A549 treated with CpdA at 1 μM for 4 hours (cell line): ENCODE data around the gene VPREB3. TPM values are rescaled to one million over a fixed set of nuclear protein-coding genes. Genes with fewer than 3 reads are reported as not detected.

Source experiments
- total RNA-seq: library from RNA; stranded (reverse); fragments of 200-300 nt; extraction: Qiagen RNA extraction; gene quantifications from 5 replicates; pipeline ENCODE4 v1.2.3, GENCODE V29; 2022; ENCODE audit warnings: low read depth

VPREB3 gene, protein sequence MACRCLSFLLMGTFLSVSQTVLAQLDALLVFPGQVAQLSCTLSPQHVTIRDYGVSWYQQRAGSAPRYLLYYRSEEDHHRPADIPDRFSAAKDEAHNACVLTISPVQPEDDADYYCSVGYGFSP
- 0.39 to 1.6 TPM (median 0.79 TPM) in 4 of 5 replicates, not detected in the other for total RNA-seq

DNA sequence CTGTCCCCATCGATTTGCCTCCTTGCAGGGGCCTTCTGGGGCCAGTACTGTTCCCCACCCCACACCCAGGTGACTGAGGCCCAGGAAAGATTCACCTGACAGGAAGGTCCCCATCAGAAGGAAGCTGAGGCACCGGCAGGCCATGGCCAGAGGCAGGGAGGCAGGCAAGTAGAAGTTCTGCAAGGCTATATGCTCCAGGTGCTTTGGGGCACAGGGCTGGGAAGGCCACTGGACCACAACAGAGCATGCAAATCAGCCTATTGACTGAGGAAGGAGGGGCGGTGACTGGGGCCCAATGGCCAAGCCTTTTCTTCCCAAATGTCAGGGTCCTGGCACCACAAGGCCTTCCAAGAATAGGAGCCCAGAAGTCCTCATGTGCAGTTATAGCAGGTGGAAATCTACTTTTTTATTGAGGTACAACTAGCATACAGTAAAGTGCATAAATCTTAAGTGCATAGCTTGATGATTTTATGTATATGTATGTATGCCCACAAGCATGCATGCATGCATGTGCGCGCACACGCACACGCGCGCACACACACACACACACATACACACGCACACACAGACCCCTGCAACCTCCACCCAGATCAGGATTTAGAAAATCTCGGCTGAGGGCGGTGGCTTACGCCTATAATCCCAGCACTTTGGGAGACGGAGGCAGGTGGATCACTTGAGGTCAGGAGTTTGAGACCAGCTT, at the start of gene VPREB3:
Gene VPREB3, minus strand, starts transcription at position 206 of the 700 bp plus-strand sequence. Its CDS starts 62 bp downstream, at position 144.

DNA sequence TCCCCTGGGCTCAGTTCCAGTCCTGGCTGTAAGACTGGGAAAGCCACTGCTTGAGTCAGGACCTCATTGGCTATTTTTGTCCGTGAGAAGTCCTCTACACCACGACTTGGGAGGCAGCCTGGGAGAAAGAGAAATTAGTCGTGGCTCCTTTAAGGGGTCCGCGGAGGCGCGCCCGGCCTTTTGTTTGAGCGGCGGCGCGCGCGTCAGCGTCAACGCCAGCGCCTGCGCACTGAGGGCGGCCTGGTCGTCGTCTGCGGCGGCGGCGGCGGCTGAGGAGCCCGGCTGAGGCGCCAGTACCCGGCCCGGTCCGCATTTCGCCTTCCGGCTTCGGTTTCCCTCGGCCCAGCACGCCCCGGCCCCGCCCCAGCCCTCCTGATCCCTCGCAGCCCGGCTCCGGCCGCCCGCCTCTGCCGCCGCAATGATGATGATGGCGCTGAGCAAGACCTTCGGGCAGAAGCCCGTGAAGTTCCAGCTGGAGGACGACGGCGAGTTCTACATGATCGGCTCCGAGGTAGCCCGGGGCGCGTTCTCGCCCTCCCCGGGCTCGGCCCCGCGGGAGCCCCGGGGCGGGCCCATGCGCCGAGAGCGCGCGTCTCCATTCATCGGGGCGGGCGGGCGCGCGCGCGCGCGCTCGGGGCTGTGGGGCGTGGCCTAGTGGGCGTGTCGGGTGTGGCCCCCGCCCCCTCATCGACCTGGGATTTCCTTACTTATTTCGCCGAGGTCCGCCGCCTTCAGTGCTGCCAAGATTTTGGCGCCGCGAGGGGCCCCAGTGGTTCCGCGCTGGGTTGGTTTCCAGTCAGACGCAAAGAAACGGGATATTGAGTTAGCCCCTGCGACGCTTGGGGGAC, 32.8 kb upstream of the VPREB3 start, which contains the start of gene SMARCB1:
Gene SMARCB1, plus strand, starts transcription at position 215 of the 848 bp plus-strand sequence. Its CDS starts 204 bp downstream, at position 419.

DNA sequence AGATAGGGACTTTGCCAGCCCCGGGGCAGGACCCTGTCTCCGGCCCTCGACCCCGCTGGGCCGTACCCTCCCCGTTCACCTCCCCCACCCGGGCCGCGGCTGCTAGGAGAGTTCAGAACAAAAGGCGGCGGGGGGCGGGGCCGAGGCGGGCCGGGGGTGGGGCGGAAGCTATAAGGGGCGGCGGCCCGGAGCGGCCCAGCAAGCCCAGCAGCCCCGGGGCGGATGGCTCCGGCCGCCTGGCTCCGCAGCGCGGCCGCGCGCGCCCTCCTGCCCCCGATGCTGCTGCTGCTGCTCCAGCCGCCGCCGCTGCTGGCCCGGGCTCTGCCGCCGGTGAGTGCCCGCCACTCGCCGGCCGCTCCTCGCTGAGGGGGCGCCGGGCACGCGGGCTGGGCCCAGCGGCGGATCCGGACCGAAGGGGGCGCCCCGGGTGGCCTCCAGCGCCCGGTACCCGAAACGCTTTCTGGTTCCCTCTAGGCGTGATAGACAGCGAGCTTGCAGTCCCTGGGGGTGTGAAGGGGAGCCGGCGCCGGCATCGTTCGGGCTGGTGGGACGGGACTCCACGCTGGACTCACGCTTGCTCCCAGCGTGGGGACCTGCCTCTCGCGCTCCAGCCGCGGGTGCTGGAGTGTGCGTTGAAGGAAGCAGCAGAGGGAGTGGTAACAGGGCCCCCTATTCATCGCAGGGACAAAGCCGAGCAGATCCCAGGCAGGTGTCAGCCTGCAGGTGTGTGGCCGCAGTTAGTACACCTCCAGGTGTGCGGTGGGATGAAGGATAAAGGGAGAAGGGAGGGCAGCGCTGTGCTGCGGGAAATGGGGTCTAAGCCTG, 18.6 kb upstream of the VPREB3 start, which contains the start of gene MMP11:
Gene MMP11, plus strand, starts transcription at position 201 of the 825 bp plus-strand sequence. Its CDS starts 22 bp downstream, at position 223.

DNA sequence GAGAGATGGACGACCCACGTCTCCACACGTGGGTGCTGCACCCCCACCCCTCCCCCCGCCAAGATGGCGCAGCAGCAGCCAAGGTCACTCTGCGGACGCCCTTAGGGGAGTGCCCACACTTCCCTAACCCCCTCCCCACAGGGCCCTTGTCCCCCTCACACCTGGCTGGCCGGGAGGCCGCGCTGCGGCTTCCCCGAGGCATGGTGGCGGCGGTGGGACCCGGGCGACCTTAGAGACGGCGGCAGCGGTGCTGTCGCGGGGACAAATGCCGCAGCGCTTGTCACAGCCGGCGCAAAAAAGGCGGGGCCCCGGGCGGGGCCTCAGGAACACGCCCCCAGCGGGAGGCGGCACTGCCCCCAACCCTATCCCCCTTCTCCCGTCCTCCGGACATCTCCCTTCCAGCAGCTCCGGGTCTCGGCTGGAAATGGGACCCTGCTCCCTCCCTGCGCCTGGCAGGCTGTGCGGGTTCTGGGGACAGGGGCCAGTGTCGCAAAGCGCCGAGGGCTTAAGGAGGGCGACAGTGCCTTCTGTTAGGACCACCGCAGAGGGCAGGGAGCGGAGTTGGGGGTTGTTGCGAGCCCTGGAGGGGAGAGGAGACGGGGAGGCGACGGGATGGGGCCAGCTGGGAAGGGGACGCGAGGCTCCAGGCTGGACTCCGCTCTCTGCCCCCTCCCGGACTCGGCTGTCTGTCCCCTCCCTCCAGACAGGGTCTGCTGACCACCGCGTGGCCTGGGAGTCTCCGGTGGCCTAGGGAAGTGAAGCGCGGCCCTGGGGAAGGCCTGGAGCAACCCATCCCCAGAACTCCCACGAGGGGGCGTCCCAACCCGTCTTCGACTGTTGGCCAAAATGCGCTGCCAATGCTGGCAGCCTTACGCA, 13.7 kb upstream of the VPREB3 start, which contains the start of gene CHCHD10:
Gene CHCHD10, minus strand, starts transcription at position 300 of the 876 bp plus-strand sequence. Its CDS starts 98 bp downstream, at position 202.

DNA sequence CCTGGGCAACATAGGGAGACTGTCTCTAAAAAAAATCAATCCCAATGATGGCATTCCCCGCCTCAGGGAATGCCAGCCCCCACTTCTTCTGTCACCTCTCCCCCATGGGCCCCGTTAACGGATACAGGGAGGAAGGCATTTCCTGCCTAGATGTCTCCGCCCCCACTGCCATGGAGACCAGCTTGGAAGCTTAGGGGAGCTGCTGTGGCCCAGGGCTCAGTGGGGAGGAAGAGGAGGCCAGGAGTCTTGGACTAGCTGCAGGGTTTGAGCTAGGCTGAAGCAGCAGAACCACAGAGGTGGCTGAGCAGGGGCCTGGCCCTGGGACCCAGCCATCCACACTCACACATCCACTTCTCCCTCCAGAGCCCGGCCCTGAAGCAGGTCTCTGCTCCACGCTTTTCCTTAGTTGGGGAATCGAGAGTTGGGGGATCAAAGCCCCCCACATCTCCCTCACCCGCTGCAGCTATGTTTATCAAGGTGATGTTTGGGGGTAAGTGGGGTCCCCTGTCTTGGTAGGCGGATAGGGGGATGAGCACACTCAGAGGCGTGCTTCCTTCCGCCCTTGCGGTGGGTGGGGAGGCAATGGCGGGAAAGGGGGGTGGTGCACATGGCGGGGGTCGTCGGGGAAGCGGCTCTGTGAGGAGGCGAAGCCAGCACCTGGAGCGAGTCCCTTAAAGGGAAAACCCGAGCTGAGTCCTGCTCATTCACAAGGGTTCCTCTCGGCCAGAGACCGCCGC, 8.8 kb upstream of the VPREB3 start, which contains the start of gene C22orf15:
Gene C22orf15, plus strand, starts transcription at position 149 of the 737 bp plus-strand sequence. Its CDS starts 317 bp downstream, at position 466.

DNA sequence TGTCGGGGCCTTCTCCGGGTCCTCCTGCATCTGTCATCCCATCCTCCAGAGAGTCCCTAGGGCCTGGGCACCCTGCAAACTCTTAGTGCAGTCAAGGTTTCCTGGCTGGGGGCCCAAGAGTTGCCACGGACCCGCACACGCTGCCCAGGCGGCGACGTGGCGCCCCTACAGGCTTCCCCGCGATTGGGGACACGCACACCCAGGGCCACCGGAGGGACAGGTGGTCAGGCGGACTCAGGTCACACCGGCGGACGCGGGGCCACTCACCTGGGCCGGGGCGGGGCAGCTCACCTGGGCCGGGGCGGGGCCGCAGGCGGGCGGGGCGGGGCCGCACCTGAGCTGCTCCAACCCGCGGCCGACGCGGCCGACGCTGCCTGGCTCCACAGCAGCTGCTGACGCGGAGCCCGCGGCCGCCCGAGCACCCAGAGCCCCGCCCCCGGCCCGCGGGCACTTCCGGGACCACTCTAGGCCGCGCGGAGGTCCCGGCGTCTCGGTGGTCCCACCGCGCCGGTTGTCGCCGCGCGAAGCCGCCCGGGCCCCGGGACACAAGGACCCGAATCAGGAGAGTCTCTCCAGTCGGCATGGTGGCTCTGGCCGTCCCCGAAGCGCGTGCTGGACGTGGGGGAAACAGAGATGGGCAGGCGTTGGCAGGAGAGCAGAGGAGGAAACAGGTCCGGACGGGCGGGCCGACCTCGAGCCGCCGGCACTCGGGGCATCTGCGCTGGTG, 3.3 kb downstream of the VPREB3 start, which contains the start of gene ZNF70:
Gene ZNF70, minus strand, starts transcription at position 399 of the 727 bp plus-strand sequence. CDS start 5,972 bp downstream, outside the sequence.

Other genes starting within 250 kb of the VPREB3 start
- not detected in 5 replicates for gene IGLL1, start 174.1 kb downstream of the VPREB3 start, total RNA-seq
- 0.18 to 0.50 TPM (median 0.26 TPM) in 3 of 5 replicates, not detected in the others for gene DRICH1, start 122.1 kb downstream of the VPREB3 start, total RNA-seq
- not detected in 5 replicates for gene RGL4, start 63.4 kb downstream of the VPREB3 start, total RNA-seq
- gene ZNF70, start 3.3 kb downstream of the VPREB3 start, total RNA-seq = 0.86 to 1.2 TPM (median 1.0 TPM) in 5 replicates
- gene C22orf15, start 8.6 kb upstream of the VPREB3 start, total RNA-seq = not detected in 5 replicates
- 75.0 to 180 TPM (median 165 TPM) in 5 replicates for gene CHCHD10, start 13.5 kb upstream of the VPREB3 start, total RNA-seq
- gene MMP11, start 18.4 kb upstream of the VPREB3 start, total RNA-seq = 0.09 to 0.18 TPM (median 0.12 TPM) in 4 of 5 replicates, not detected in the other
- 51.1 to 56.6 TPM (median 55.8 TPM) in 5 replicates for gene SMARCB1, start 32.5 kb upstream of the VPREB3 start, total RNA-seq
- 0.22 to 0.64 TPM (median 0.52 TPM) in 5 replicates for gene DERL3, start 84.6 kb upstream of the VPREB3 start, total RNA-seq
- gene SLC2A11, start 103.5 kb upstream of the VPREB3 start, total RNA-seq = 7.6 to 9.9 TPM (median 9.5 TPM) in 5 replicates
- 464 to 961 TPM (median 856 TPM) in 5 replicates for gene MIF, start 140.0 kb upstream of the VPREB3 start, total RNA-seq
- gene GSTT2B, start 206.8 kb upstream of the VPREB3 start, total RNA-seq = 0.28 to 0.48 TPM (median 0.40 TPM) in 4 of 5 replicates, not detected in the other
- 1.5 to 2.0 TPM (median 1.8 TPM) in 5 replicates for gene DDTL, start 212.5 kb upstream of the VPREB3 start, total RNA-seq
- 108 to 167 TPM (median 151 TPM) in 5 replicates for gene DDT, start 220.0 kb upstream of the VPREB3 start, total RNA-seq
- not detected in 5 replicates for gene GSTT2, start 225.7 kb upstream of the VPREB3 start, total RNA-seq